Peyer's patch (tissue), 4 donors: Measurements from ENCODE around the gene STIP1.

Experiments used
- CTCF ChIP-seq, 6 experiments: fragments of 450-650 bp in 4 of 6; fragments of 200-600 bp in 2 of 6; sonication (generic) in 1 of 6; IDR thresholded peaks; one replicate each; pipeline ENCODE4 v1.5.1; 2017 to 2019; ENCODE audit warnings: antibody characterized with exemption in 6 of 6, mild to moderate bottlenecking in 3 of 6, moderate library complexity in 1 of 6
- POLR2A ChIP-seq, 2 donors: fragments of 450-650 bp; IDR thresholded peaks; one replicate each; pipeline ENCODE4 v1.5.1; 2017; ENCODE audit warnings: antibody characterized with exemption in 2 of 2, mild to moderate bottlenecking in 2 of 2, moderate library complexity in 2 of 2

GRCh38 chr11:64234647-64235379 is 48.8 kb downstream of the STIP1 start:
- peak in 1 of 2 donors; percentile 33 for TF ChIP-seq POLR2A (IDR thresholded peaks at IDR 0.05)
- peak in 3 of 6 experiments; percentile 9 to 32 (median 24) for TF ChIP-seq CTCF (IDR thresholded peaks at IDR 0.05)
